Measurements from ENCODE around the gene COPG1.
"Not testable (repeated sequence)": the region's sequence is repeated elsewhere in the genome, so short reads cannot be mapped to it uniquely, and the experiment has no call there.

Gene COPG1

GRCh38 chr3:129263161-129263910 is 13.9 kb downstream of the COPG1 start:
- H3K4me3 ChIP-seq (ENCODE audit: low read depth, low read length), result no peak overlapping the region
- TF ChIP-seq POLR2A (IDR thresholded peaks at IDR 0.05; ENCODE audit: extremely low read depth, insufficient read length) (no peak), MYC (IDR thresholded peaks at IDR 0.05; ENCODE audit: low read depth, low read length) (no peak), MAX (IDR thresholded peaks at IDR 0.05; ENCODE audit: low read depth, low read length) (no peak), CTCF (IDR thresholded peaks at IDR 0.05; ENCODE audit: low read depth, low read length) (no peak)
- DNase-seq (ENCODE audit: low read depth), result no peak

GRCh38 chr3:129264994-129265393 is 15.6 kb downstream of the COPG1 start:
- not testable (repeated sequence) for H3K4me3 ChIP-seq (ENCODE audit: low read depth, low read length); DNase-seq (ENCODE audit: low read depth)

GRCh38 chr3:129266651-129267050 is 17.2 kb downstream of the COPG1 start:
- TF ChIP-seq MYC (IDR thresholded peaks at IDR 0.05; ENCODE audit: low read depth, low read length), result no peak
- no peak for DNase-seq (ENCODE audit: low read depth)
- no peak overlapping the region for H3K4me3 ChIP-seq (ENCODE audit: low read depth, low read length)

GRCh38 chr3:129268396-129268795 is 19.0 kb downstream of the COPG1 start:
- no peak for DNase-seq (ENCODE audit: low read depth)
- no peak for TF ChIP-seq MAX (IDR thresholded peaks at IDR 0.05; ENCODE audit: low read depth, low read length)
- TF ChIP-seq POLR2A (IDR thresholded peaks at IDR 0.05; ENCODE audit: extremely low read depth, insufficient read length), result no peak
- no peak for TF ChIP-seq MYC (IDR thresholded peaks at IDR 0.05; ENCODE audit: low read depth, low read length)
- no peak for TF ChIP-seq CTCF (IDR thresholded peaks at IDR 0.05; ENCODE audit: low read depth, low read length)
- H3K4me3 ChIP-seq (ENCODE audit: low read depth, low read length), result no peak overlapping the region

- no peak for TF ChIP-seq CTCF (IDR thresholded peaks at IDR 0.05; ENCODE audit: low read depth, low read length)
- no peak for TF ChIP-seq MAX (IDR thresholded peaks at IDR 0.05; ENCODE audit: low read depth, low read length)
- TF ChIP-seq POLR2A (IDR thresholded peaks at IDR 0.05; ENCODE audit: extremely low read depth, insufficient read length), result no peak
- TF ChIP-seq MYC (IDR thresholded peaks at IDR 0.05; ENCODE audit: low read depth, low read length), result no peak
- H3K4me3 ChIP-seq (ENCODE audit: low read depth, low read length), result no peak overlapping the region
- DNase-seq (ENCODE audit: low read depth), result no peak
Measured at GRCh38 chr3:129271674-129272073, 22.3 kb downstream of the COPG1 start.

- no peak for DNase-seq (ENCODE audit: low read depth)
- no peak overlapping the region for H3K4me3 ChIP-seq (ENCODE audit: low read depth, low read length)
- TF ChIP-seq MAX (IDR thresholded peaks at IDR 0.05; ENCODE audit: low read depth, low read length), result no peak
- TF ChIP-seq POLR2A (IDR thresholded peaks at IDR 0.05; ENCODE audit: extremely low read depth, insufficient read length), result no peak
- TF ChIP-seq MYC (IDR thresholded peaks at IDR 0.05; ENCODE audit: low read depth, low read length), result no peak
- TF ChIP-seq CTCF (IDR thresholded peaks at IDR 0.05; ENCODE audit: low read depth, low read length), result no peak
Measured at GRCh38 chr3:129276385-129276784, 27.0 kb downstream of the COPG1 start.

- TF ChIP-seq MAX (IDR thresholded peaks at IDR 0.05; ENCODE audit: low read depth, low read length), result no peak
- peak; percentile 48 for DNase-seq (ENCODE audit: low read depth)
- peak overlapping the region; percentile 57 for H3K4me3 ChIP-seq (ENCODE audit: low read depth, low read length)
Measured at GRCh38 chr3:129277829-129278271, 28.4 kb downstream of the COPG1 start.

Measured in NB4 (cell line).